Karpas-422 (cell line): ENCODE measurements around the gene OR5AN1. TPM values are rescaled to one million over a fixed set of nuclear protein-coding genes. Genes with fewer than 3 reads are reported as not detected.

Experiments used
- DNase-seq: peaks from one replicate; pipeline ENCODE4 v3.0.0-alpha.2; 2015
- H2AFZ ChIP-seq: fragments of 200-600 bp; sonication (generic); 2 replicates; pipeline ENCODE4 v1.6.1; 2014; ENCODE audit warnings: antibody characterized with exemption, low read length, mixed read lengths
- H3K27ac ChIP-seq: fragments of 200-600 bp; sonication (generic); 2 replicates; pipeline ENCODE4 v1.5.1; 2014; ENCODE audit warnings: mild to moderate bottlenecking, low read length, moderate library complexity
- H3K27me3 ChIP-seq: fragments of 200-600 bp; sonication (generic); 2 replicates; pipeline ENCODE4 v1.6.1; 2014; ENCODE audit warnings: low read length, mixed read lengths
- H3K36me3 ChIP-seq: fragments of 200-600 bp; sonication (generic); 2 replicates; pipeline ENCODE4 v1.6.1; 2014; ENCODE audit warnings: low read length, mixed read lengths; ENCODE audit not compliant: insufficient read depth
- H3K4me1 ChIP-seq: fragments of 200-600 bp; sonication (generic); 2 replicates; pipeline ENCODE4 v1.6.1; 2014; ENCODE audit warnings: mild to moderate bottlenecking, low read length, mixed read lengths
- H3K4me2 ChIP-seq: fragments of 200-600 bp; sonication (generic); 2 replicates; pipeline ENCODE4 v1.6.1; 2014; ENCODE audit warnings: low read length, low read depth, mild to moderate bottlenecking; ENCODE audit not compliant: poor library complexity, severe bottlenecking
- H3K4me3 ChIP-seq: fragments of 200-600 bp; sonication (generic); 2 replicates; pipeline ENCODE4 v1.5.1; 2014; ENCODE audit warnings: mild to moderate bottlenecking, antibody characterized with exemption, low read length, mixed read lengths
- H3K79me2 ChIP-seq: fragments of 200-600 bp; sonication (generic); 2 replicates; pipeline ENCODE4 v1.6.1; 2014; ENCODE audit warnings: mild to moderate bottlenecking, low read length, mixed read lengths
- H3K9ac ChIP-seq: fragments of 200-600 bp; sonication (generic); 2 replicates; pipeline ENCODE4 v1.6.0; 2014; ENCODE audit warnings: low read length
- H3K9me2 ChIP-seq: fragments of 200-600 bp; sonication (generic), shearing (Covaris generic); replicated peaks from 2 replicates; pipeline ENCODE4 v1.6.0; 2014; ENCODE audit warnings: mild to moderate bottlenecking, low read length, moderate library complexity; ENCODE audit not compliant: insufficient read depth
- H3K9me3 ChIP-seq: fragments of 300-700, 200-600 bp; sonication (generic); 2 replicates; pipeline ENCODE4 v1.6.1; 2014; ENCODE audit warnings: low read length, mixed read lengths
- H4K20me1 ChIP-seq: fragments of 200-600 bp; sonication (generic); 2 replicates; pipeline ENCODE4 v1.6.1; 2014; ENCODE audit warnings: mild to moderate bottlenecking, antibody characterized with exemption, low read length, low read depth; ENCODE audit not compliant: insufficient read depth
- total RNA-seq: library from RNA; depleted of rRNA; stranded (reverse); fragments of >200 nt; shearing (Covaris generic); gene quantifications from 2 replicates; pipeline ENCODE4 v1.2.3, GENCODE V29; 2014; ENCODE audit warnings: low replicate concordance; rRNA removed

The OR5AN1 gene
- total RNA-seq, 1 experiment from 2014 or later: 0.45 TPM

DNA sequence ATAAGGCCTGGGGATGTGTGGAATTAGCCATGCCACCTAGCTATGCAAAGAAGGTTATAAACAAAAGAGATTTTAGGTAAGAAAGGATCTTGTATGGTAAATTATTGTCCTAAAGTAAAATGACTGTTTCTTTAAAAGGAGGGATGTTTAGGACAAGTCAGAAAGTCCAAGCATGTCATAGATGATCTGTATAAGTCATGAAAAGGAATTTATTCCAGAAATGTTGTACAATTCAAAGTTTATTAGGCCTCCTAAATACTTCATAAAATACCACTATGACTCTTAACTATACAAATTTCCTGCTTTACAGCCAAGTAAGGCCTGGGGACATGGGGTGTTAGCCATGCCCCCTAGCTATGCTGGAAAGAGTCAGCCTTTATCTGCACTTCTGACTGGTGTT is 44.9 kb downstream of the OR5AN1 start:
- no peaks in the 10 kb centered on the region; the same call in 1 of the 2 replicates for H3K27me3 ChIP-seq
- H3K79me2 ChIP-seq: no peaks in the 10 kb centered on the region
- H4K20me1 ChIP-seq: no peaks in the 10 kb centered on the region
- H2AFZ ChIP-seq: no peak overlapping the region
- H3K4me3 ChIP-seq: no peak overlapping the region
- no peaks in the 10 kb centered on the region for H3K36me3 ChIP-seq
- H3K9me3 ChIP-seq: peaks cover 19% of the 10 kb centered on the region
- no peak for DNase-seq
- H3K4me1 ChIP-seq: no peaks in the 10 kb centered on the region
- H3K9me2 ChIP-seq: no peaks in the 10 kb centered on the region
- H3K4me2 ChIP-seq: no peak overlapping the region
- H3K27ac ChIP-seq: no peak overlapping the region
- no peak overlapping the region for H3K9ac ChIP-seq

DNA sequence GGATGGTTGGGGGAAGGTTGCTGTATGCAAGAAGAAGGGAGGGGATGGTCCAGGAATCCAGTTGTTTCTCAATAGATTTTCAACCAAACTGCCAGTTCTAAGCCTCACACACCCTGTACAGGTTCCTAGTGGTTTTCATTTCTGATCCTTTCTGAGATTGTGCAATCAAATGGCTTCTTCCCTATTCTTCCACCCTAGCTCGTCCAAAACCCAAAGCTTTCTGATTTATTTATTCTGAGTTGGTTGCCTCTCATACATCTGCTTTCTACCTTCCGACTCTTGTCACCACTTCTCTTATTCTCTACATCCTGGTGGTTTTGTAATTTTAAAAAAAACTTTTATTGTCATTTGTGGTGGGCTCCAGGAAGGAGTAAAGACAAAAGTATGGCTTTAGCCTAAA is 55.0 kb downstream of the OR5AN1 start:
- Histone ChIP-seq H3K4me3 (no peak overlapping the region), H2AFZ (no peak overlapping the region), H3K4me1 (no peaks in the 10 kb centered on the region; the same call in 1 of the 2 replicates), H3K27me3 (no peaks in the 10 kb centered on the region), H3K4me2 (no peak overlapping the region), H3K9ac (no peak overlapping the region), H4K20me1 (no peaks in the 10 kb centered on the region), H3K79me2 (no peaks in the 10 kb centered on the region), H3K27ac (no peak overlapping the region), H3K9me3 (no peaks in the 10 kb centered on the region; the same call in none of the 2 replicates), H3K9me2 (no peaks in the 10 kb centered on the region), H3K36me3 (no peaks in the 10 kb centered on the region)
- DNase-seq: no peak

GRCh38 chr11:59415111-59415510 is 56.4 kb downstream of the OR5AN1 start:
- Histone ChIP-seq H3K9ac (no peak overlapping the region), H3K9me2 (no peaks in the 10 kb centered on the region), H3K4me3 (no peak overlapping the region), H3K4me1 (no peaks in the 10 kb centered on the region; the same call in 1 of the 2 replicates), H3K4me2 (no peak overlapping the region), H3K9me3 (no peaks in the 10 kb centered on the region), H3K36me3 (no peaks in the 10 kb centered on the region), H4K20me1 (no peaks in the 10 kb centered on the region), H3K27me3 (no peaks in the 10 kb centered on the region), H2AFZ (no peak overlapping the region), H3K27ac (no peak overlapping the region), H3K79me2 (no peaks in the 10 kb centered on the region)
- DNase-seq: no peak

GRCh38 chr11:59416613-59417012 is 57.9 kb downstream of the OR5AN1 start:
- no peak overlapping the region for H3K27ac ChIP-seq

GRCh38 chr11:59417023-59417422 is 58.3 kb downstream of the OR5AN1 start:
- H3K27ac ChIP-seq: no peak overlapping the region
- no peaks in the 10 kb centered on the region for H3K9me3 ChIP-seq
- DNase-seq: no peak
- H3K36me3 ChIP-seq: no peaks in the 10 kb centered on the region
- no peaks in the 10 kb centered on the region for H3K9me2 ChIP-seq
- H3K4me1 ChIP-seq: no peaks in the 10 kb centered on the region; the same call in 1 of the 2 replicates
- no peaks in the 10 kb centered on the region for H3K79me2 ChIP-seq
- H3K4me2 ChIP-seq: no peak overlapping the region
- H3K9ac ChIP-seq: no peak overlapping the region
- H2AFZ ChIP-seq: no peak overlapping the region
- H3K27me3 ChIP-seq: no peaks in the 10 kb centered on the region
- H3K4me3 ChIP-seq: no peak overlapping the region
- H4K20me1 ChIP-seq: no peaks in the 10 kb centered on the region

More at GRCh38 chr11:59416613-59417012, 57.9 kb downstream of the OR5AN1 start:
- Histone ChIP-seq H3K79me2 (no peaks in the 10 kb centered on the region), H3K36me3 (no peaks in the 10 kb centered on the region), H3K4me2 (no peak overlapping the region), H3K27me3 (no peaks in the 10 kb centered on the region), H3K4me1 (no peaks in the 10 kb centered on the region; the same call in 1 of the 2 replicates), H3K9ac (no peak overlapping the region), H3K4me3 (no peak overlapping the region), H4K20me1 (no peaks in the 10 kb centered on the region), H2AFZ (no peak overlapping the region), H3K9me3 (no peaks in the 10 kb centered on the region), H3K9me2 (no peaks in the 10 kb centered on the region)
- no peak for DNase-seq

- Histone ChIP-seq H3K9ac (no peak overlapping the region), H2AFZ (no peak overlapping the region), H4K20me1 (no peaks in the 10 kb centered on the region), H3K4me1 (no peaks in the 10 kb centered on the region; the same call in 1 of the 2 replicates), H3K27ac (no peak overlapping the region), H3K9me3 (no peaks in the 10 kb centered on the region), H3K9me2 (no peaks in the 10 kb centered on the region), H3K36me3 (no peaks in the 10 kb centered on the region), H3K4me2 (no peak overlapping the region), H3K79me2 (no peaks in the 10 kb centered on the region), H3K27me3 (no peaks in the 10 kb centered on the region), H3K4me3 (no peak overlapping the region)
- DNase-seq: no peak
Measured at GRCh38 chr11:59418156-59418555, 59.5 kb downstream of the OR5AN1 start.

Other genes with a start within 250 kb of the OR5AN1 start
- gene FAM111A, start 216.0 kb upstream of the OR5AN1 start, total RNA-seq: 48.2 and 64.1 TPM in 2 replicates
- 8.4 and 9.2 TPM in 2 replicates for gene DTX4, start 186.8 kb upstream of the OR5AN1 start, total RNA-seq
- gene MPEG1, start 146.0 kb upstream of the OR5AN1 start, total RNA-seq: 59.6 and 80.0 TPM in 2 replicates
- gene OR5A2, start 67.5 kb downstream of the OR5AN1 start, total RNA-seq: not detected in 2 replicates
- 0.04 and 0.07 TPM in 2 replicates for gene OR5A1, start 77.6 kb downstream of the OR5AN1 start, total RNA-seq
- not detected in 2 replicates for gene OR4D6, start 98.1 kb downstream of the OR5AN1 start, total RNA-seq
- not detected in 2 replicates for gene OR4D10, start 114.4 kb downstream of the OR5AN1 start, total RNA-seq
- gene OR4D11, start 144.7 kb downstream of the OR5AN1 start, total RNA-seq: not detected in 2 replicates
- gene OR4D9, start 152.6 kb downstream of the OR5AN1 start, total RNA-seq: 0.18 TPM in 1 of 2 replicates, not detected in the other